Brain microvascular endothelial cell (primary cell): ENCODE data around the gene USP3.

ENCODE experiments used
- DNase-seq: peaks from one replicate; pipeline ENCODE4 v3.0.0-alpha.2; 2020
- H3K27ac ChIP-seq: fragments of 250-450 bp; sonication (Bioruptor Pico); 2 replicates; pipeline ENCODE4 v1.5.1; 2020; ENCODE audit warnings: mild to moderate bottlenecking, moderate library complexity
- H3K27me3 ChIP-seq: fragments of 250-450 bp; sonication (Bioruptor Pico); replicated peaks from 2 replicates; pipeline ENCODE4 v1.5.1; 2020; ENCODE audit warnings: mild to moderate bottlenecking
- H3K36me3 ChIP-seq: fragments of 250-450 bp; sonication (Bioruptor Pico); replicated peaks from 2 replicates; pipeline ENCODE4 v1.5.1; 2020; ENCODE audit warnings: mild to moderate bottlenecking
- H3K4me3 ChIP-seq: 2 replicates; pipeline ENCODE4 v1.5.1; 2011; ENCODE audit warnings: low read depth, mild to moderate bottlenecking, control low read depth, low read length, moderate library complexity
- in situ Hi-C: cut with HindIII; loops from 2 replicates; pipeline ENCODE4 v1.10.0; 2017; ENCODE audit warnings: low sequenced_read_pairs, low pct_ligation_motif_present
- TF ChIP-seq, protein P1 (sequence below): IDR thresholded peaks from 2 replicates; pipeline ENCODE4 v1.5.1; 2011; ENCODE audit warnings: low read depth, mild to moderate bottlenecking, moderate library complexity, low read length, control low read depth, inconsistent platforms; ENCODE audit errors: missing control alignments

USP3 gene

DNA sequence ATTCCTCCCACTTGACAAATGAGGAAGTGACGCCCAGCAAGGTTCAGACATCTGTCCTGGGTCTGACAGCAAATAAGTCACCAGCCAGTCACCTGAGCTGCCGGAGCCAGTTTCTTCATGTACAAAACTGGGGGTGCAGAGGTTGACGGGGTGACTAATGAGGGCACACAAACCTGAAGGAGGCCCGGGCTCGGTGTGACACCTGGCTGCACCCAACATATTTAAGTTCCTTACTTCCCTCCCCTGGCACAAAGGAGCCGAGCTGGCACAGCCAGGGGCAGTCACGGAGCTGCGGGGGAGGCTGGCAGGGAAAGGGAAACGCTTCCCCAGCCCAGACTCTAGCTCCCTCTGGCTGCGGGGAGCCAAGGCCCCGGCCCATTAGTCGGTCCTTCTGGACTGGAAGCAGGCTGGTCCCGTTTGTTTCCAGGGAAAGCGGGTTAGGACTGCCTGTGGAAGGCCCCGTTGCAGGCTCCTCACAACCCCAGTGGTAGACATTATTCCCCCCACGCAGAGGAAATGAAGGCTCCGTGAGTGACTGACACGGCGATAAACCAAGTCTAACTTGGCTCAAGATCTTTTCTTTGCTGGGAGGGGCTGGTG, 95.1 kb downstream of the USP3 start:
- in situ Hi-C loops = no loop called here
- TF ChIP-seq, protein P1, sequence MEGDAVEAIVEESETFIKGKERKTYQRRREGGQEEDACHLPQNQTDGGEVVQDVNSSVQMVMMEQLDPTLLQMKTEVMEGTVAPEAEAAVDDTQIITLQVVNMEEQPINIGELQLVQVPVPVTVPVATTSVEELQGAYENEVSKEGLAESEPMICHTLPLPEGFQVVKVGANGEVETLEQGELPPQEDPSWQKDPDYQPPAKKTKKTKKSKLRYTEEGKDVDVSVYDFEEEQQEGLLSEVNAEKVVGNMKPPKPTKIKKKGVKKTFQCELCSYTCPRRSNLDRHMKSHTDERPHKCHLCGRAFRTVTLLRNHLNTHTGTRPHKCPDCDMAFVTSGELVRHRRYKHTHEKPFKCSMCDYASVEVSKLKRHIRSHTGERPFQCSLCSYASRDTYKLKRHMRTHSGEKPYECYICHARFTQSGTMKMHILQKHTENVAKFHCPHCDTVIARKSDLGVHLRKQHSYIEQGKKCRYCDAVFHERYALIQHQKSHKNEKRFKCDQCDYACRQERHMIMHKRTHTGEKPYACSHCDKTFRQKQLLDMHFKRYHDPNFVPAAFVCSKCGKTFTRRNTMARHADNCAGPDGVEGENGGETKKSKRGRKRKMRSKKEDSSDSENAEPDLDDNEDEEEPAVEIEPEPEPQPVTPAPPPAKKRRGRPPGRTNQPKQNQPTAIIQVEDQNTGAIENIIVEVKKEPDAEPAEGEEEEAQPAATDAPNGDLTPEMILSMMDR = peak; percentile 74
- Histone ChIP-seq H3K4me3 (peak overlapping the region; percentile 67), H3K36me3 (peaks cover under 1% of the 10 kb centered on the region), H3K27ac (no peak overlapping the region), H3K27me3 (no peaks in the 10 kb centered on the region)
- DNase-seq = no peak

- in situ Hi-C loops = no loop called here
- no peak for DNase-seq
These were observed 95.7 kb downstream of the USP3 start for GRCh38 chr15:63600001-63600615.

DNA sequence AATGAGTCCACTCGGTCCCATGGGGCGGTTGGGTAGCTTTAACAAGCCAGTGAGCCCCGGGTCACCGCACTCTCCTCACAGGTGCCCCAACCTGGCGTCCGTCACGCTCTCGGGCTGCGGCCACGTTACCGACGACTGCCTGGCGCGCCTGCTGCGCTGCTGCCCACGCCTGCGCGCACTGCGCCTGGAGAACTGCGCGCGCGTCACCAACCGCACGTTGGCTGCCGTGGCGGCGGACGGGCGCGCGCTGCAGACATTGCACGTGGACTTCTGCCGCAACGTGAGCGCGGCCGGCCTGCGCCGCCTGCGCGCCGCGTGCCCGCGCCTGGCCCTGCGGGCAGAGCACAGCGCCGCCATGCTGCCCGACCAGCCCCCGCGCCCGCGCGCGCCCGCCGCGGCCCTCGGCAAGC, 96.2 kb downstream of the USP3 start:
- Histone ChIP-seq H3K27ac (peak overlapping the region; percentile 25), H3K4me3 (peak overlapping the region; percentile 74), H3K36me3 (no peaks in the 10 kb centered on the region), H3K27me3 (no peaks in the 10 kb centered on the region)
- TF ChIP-seq, protein P1 = no peak
- peak; percentile 83 for DNase-seq
- in situ Hi-C loops = no loop called here

More at GRCh38 chr15:63600001-63600615, 95.7 kb downstream of the USP3 start:
- TF ChIP-seq, protein P1 = no peak
- H3K27ac ChIP-seq = peak overlapping the region; percentile 25
- H3K27me3 ChIP-seq = no peaks in the 10 kb centered on the region
- no peaks in the 10 kb centered on the region for H3K36me3 ChIP-seq
- peak overlapping the region; percentile 67 for H3K4me3 ChIP-seq

- in situ Hi-C loops = no loop called here
- H3K27me3 ChIP-seq = no peaks in the 10 kb centered on the region
- H3K4me3 ChIP-seq = peak overlapping the region; percentile 74
- TF ChIP-seq, protein P1 = no peak
- peak overlapping the region; percentile 9 for H3K27ac ChIP-seq
- DNase-seq = peak; percentile 22
- no peaks in the 10 kb centered on the region for H3K36me3 ChIP-seq
These were observed 96.8 kb downstream of the USP3 start for GRCh38 chr15:63601026-63601703.

DNA sequence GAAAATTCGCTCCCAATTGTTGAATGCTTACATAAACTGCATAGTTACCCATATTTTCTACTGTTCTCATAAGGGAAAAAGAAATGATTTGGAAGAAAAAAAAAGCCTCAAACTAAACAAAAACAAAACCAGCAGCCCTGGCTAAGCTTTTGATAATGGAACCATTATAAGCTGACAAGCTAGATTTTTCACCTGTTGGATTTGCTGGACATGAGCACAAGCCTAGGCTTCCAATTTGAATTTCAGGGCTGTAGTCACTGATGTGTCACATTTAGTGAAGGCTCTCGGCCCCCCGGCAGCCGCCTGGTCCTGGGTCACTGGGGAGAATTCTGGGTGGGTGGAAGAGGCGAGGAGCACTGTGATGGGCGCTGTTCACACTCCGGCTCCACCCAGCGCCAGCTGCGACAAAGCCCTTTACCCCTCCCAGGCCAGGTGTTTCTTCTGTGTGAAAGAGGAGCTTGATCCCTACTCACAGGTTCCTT, 97.4 kb downstream of the USP3 start:
- H3K27me3 ChIP-seq = no peaks in the 10 kb centered on the region
- DNase-seq = no peak
- H3K27ac ChIP-seq = no peak overlapping the region

More for the DNA sequence above, 97.4 kb downstream of the USP3 start:
- TF ChIP-seq, protein P1 = no peak
- Histone ChIP-seq H3K4me3 (peak overlapping the region; percentile 74), H3K36me3 (no peaks in the 10 kb centered on the region)
- in situ Hi-C loops = no loop called here
